Ascending aorta (tissue), 2 donors: ENCODE measurements around the gene DAAM2. TPM values are rescaled to one million over a fixed set of nuclear protein-coding genes. Genes with fewer than 3 reads are reported as not detected.

Source experiments
- DNase-seq, 2 donors: peaks; one replicate each; pipeline ENCODE4 v3.0.0-alpha.2; 2019; ENCODE audit warnings: low spot score in 2 of 2
- H3K27ac ChIP-seq, 2 donors: fragments of 200-600 bp; sonication (generic); one replicate each; pipeline ENCODE4 v1.5.1; 2016 to 2017; ENCODE audit warnings: mild to moderate bottlenecking in 1 of 2
- H3K27me3 ChIP-seq: fragments of 200-600 bp; sonication (generic); one replicate; pipeline ENCODE4 v1.5.1; 2017
- H3K36me3 ChIP-seq, 2 donors: fragments of 200-600 bp; sonication (generic); one replicate each; pipeline ENCODE4 v1.5.1; 2016
- H3K4me1 ChIP-seq, 2 donors: fragments of 200-600 bp; sonication (generic); one replicate each; pipeline ENCODE4 v1.5.1; 2016 to 2017; ENCODE audit warnings: mild to moderate bottlenecking in 1 of 2
- H3K4me3 ChIP-seq, 2 donors: fragments of 200-600 bp; sonication (generic); one replicate each; pipeline ENCODE4 v1.5.1; 2016 to 2017; ENCODE audit warnings: mild to moderate bottlenecking in 1 of 2
- H3K9me3 ChIP-seq, 2 donors: fragments of 200-600 bp; sonication (generic); one replicate each; pipeline ENCODE4 v1.5.1; 2016
- intact Hi-C: fragments of 100-400 bp; cut with DNase I; formaldehyde crosslinking; loops from one replicate; pipeline ENCODE4 v1.15.1; 2023
- total RNA-seq: library from RNA; depleted of rRNA; stranded (reverse); fragments of >200 nt; gene quantifications from one replicate; pipeline ENCODE4 v1.1.0, GENCODE V29; 2016
- TF ChIP-seq, protein P1 (sequence below), 3 experiments: fragments of 200-600 bp in 2 of 3; fragments of 450-650 bp in 1 of 3; sonication (generic) in 2 of 3; IDR thresholded peaks; one replicate each; pipeline ENCODE4 v1.5.1; 2016 to 2019; ENCODE audit warnings: antibody characterized with exemption in 3 of 3, mild to moderate bottlenecking in 1 of 3, moderate library complexity in 1 of 3

Gene DAAM2
- total RNA-seq, 1 donor from 2014 or later = 44.0 TPM

DNA sequence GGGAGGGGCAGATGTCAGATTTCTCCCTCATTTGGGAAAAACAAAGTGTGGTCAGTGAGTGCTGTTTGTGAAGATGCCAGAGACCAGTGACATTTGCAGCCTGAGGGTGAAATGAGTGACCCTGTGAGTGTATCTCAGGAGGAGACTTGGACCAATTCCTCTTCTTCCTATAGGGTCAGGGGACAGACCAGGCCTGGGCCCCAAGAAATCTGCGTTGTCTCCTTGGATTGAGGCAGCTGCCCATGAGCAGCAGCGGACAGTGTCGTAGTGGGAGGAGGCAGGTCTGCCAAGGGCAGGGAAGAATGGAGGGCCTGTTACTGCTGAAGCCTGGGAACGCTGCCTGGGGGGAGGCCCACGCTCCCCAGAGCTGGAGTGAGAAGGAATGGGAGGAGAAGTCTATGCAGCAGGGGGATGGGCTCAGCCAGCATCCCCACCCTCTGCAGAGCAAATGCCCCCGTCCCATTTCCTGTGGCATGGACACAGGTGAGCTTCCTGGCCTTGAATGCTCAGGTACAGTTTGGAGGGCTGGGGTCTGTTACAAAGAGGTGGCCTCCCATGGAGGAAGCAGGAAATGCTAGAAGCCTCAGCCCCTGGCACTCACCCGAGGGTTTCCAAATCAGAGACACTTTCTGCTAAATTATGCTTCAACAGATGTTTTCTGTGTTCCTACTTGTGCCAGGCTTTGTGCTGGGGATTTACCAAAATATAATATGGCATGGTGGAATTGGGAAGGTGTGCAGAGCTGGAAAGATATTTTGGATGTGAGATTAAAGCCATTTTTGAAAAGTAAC lies 29.8 kb downstream of the DAAM2 start:
- intact Hi-C loops = loop anchor here (2.0 kb wide), 1 partner anchor 19 kb away; no protein-coding TSS in a partner anchor
- TF ChIP-seq, protein P1, sequence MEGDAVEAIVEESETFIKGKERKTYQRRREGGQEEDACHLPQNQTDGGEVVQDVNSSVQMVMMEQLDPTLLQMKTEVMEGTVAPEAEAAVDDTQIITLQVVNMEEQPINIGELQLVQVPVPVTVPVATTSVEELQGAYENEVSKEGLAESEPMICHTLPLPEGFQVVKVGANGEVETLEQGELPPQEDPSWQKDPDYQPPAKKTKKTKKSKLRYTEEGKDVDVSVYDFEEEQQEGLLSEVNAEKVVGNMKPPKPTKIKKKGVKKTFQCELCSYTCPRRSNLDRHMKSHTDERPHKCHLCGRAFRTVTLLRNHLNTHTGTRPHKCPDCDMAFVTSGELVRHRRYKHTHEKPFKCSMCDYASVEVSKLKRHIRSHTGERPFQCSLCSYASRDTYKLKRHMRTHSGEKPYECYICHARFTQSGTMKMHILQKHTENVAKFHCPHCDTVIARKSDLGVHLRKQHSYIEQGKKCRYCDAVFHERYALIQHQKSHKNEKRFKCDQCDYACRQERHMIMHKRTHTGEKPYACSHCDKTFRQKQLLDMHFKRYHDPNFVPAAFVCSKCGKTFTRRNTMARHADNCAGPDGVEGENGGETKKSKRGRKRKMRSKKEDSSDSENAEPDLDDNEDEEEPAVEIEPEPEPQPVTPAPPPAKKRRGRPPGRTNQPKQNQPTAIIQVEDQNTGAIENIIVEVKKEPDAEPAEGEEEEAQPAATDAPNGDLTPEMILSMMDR (IDR thresholded peaks at IDR 0.05) = no peak
- no peak for DNase-seq
- Histone ChIP-seq H3K4me3 (peak overlapping the region; percentile 35 to 57), H3K9me3 (no peaks in the 10 kb centered on the region), H3K4me1 (peaks cover 35 to 74% of the 10 kb centered on the region in 2 donors), H3K36me3 (no peaks in the 10 kb centered on the region), H3K27me3 (no peaks in the 10 kb centered on the region), H3K27ac (peak overlapping the region; percentile 70 to 77)

DNA sequence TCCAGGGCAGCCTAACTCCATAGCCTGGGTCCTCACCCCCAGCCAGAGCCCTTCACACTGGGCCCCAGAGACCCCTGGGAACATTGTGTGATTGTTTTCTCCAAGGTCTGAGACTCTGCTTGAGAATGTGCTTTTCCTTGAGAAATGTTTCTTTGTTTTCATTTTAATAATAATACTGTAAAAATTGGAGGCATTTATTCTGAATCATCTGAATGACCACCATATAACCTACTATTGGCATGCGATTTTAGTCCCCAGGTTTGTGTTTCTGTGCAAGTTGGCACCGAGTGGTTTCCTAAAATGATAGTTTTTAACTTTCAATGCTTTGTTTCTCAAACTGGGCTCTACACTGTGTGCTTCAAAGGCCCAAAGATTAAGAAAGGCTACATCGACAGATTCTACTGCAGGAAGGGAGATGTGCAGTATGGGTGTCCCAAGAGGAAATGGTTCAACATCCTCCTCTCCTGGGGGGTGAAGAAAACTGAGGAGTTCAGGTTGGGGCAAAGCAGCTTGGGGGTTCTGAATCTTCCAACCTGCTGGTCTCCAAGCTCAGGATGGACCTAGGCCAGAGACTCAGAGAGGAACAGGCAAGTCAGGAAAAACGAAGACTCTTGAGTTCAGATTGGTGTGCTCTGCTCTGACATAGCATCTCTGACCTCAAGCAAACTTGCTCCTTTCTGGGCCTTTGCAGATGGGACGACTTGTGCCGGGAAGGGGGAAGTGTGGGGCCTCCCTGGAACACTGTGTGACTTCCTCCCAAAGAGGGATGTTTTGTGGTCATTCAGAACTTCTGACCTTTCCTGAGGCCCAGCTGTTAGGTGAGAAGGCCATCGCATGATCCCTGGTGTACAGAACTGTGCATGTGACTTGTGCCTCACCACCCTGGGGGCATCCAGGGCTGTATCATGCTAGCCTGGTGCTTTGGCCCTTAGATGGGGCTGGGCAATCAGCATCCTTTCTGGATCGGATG lies 31.0 kb downstream of the DAAM2 start:
- H3K4me1 ChIP-seq = peaks cover 35 to 64% of the 10 kb centered on the region in 2 donors
- peak; percentile 52 to 81 for DNase-seq
- no peaks in the 10 kb centered on the region for H3K27me3 ChIP-seq
- H3K36me3 ChIP-seq = no peaks in the 10 kb centered on the region
- TF ChIP-seq, protein P1 (IDR thresholded peaks at IDR 0.05) = no peak
- H3K9me3 ChIP-seq = no peaks in the 10 kb centered on the region
- no peak overlapping the region for H3K4me3 ChIP-seq
- H3K27ac ChIP-seq = peak overlapping the region; percentile 76 to 77
- intact Hi-C loops = loop anchor here (2.0 kb wide), 1 partner anchor 18 kb away; no protein-coding TSS in a partner anchor

DNA sequence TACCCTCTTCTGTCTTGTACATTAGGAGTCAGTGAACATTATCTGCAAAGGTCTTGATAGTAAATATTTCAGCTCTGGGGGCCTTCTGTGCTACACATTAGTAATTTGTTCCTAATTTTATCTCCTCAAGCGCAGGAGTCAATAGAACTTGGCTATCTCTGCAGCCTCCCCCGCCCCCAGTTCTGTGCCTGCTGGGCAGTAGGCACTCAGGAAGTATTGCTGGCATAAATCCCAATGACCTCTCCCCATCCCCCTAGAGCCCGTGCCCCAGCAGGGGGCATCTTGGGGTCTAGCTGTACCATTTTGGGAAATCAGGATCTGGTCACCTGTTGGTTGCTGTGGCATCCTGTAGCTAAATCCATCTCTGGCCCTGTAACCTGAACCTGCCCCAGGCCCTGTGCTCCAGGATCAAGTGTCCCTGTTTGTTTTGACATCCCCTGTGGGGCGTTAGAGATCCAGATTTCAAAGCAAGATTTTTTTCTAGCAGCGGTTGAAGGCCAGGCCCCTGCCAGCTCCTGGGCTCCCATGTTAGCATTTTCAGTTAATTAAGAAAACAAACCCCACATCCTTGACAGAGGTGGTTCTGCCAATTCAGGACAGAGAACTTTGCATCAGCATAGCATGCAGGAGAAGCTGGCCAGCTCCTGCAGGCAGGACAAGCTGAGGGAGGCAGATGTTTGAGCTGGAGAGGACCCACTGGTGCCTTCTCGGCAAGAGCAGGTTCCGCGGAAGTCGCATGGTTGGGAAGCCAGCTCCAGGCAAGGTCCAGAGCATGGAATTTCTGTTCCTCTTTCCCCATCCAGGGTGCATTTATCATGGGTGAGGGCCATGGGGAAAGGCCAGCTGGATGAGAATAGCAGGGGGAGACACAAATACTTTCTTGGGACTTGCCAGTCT lies 32.1 kb downstream of the DAAM2 start:
- intact Hi-C loops = no loop called here
- no peak for DNase-seq
- Histone ChIP-seq H3K4me1 (peaks cover 31 to 52% of the 10 kb centered on the region in 2 donors), H3K27me3 (no peaks in the 10 kb centered on the region), H3K4me3 (no peak overlapping the region), H3K9me3 (no peaks in the 10 kb centered on the region), H3K27ac (peak overlapping the region; percentile 72 to 77), H3K36me3 (no peaks in the 10 kb centered on the region)
- TF ChIP-seq, protein P1 (IDR thresholded peaks at IDR 0.05) = no peak

DNA sequence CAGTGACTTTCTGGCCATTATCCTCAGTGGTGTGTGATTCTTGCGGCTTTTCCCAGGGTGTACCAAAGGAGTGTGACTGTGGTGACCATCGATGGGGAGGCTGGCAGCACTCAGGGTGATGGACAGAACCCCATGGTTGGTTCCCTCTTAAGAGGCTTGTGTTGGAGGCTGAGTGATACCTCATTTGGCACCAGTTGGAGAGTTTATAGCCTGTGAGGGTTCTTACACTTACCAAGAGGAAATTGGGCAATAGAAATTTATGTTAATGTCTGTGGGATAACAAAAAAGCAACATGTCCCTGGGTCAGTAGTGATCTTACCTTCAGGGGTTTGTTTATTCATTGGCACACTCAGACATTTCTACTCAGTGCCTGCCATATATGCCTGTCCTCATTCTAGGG lies 37.2 kb downstream of the DAAM2 start:
- TF ChIP-seq, protein P1 (IDR thresholded peaks at IDR 0.05) = no peak
- no peak for DNase-seq
- intact Hi-C loops = no loop called here
- H3K27me3 ChIP-seq = no peaks in the 10 kb centered on the region
- no peaks in the 10 kb centered on the region for H3K36me3 ChIP-seq
- no peak overlapping the region for H3K4me3 ChIP-seq
- H3K9me3 ChIP-seq = no peaks in the 10 kb centered on the region
- no peak overlapping the region for H3K27ac ChIP-seq
- H3K4me1 ChIP-seq = peaks cover 7 to 23% of the 10 kb centered on the region in 2 donors

DNA sequence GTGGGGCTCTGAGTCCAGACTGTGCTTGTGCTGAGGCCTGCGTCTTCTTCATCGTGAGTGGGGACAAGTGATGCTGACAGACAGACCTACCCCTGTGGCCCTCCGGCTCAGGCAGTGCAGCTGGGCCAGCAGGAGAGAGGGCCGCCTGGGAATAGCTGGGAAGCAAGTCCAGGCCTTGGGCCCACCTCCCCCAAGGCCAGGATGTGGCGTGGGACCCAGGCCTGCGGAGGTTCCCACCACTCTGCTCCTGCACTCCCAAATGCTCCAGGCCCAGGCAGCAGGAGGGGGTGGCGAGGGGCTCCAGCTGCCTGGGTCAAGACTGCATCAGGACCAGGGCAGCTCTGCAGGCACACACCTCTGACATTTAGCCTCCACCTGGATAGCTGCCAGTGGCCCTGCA lies 38.3 kb downstream of the DAAM2 start:
- Histone ChIP-seq H3K4me3 (no peak overlapping the region), H3K27ac (no peak overlapping the region), H3K4me1 (peaks cover 7 to 26% of the 10 kb centered on the region in 2 donors), H3K9me3 (no peaks in the 10 kb centered on the region), H3K36me3 (no peaks in the 10 kb centered on the region), H3K27me3 (no peaks in the 10 kb centered on the region)
- intact Hi-C loops = no loop called here
- TF ChIP-seq, protein P1 (IDR thresholded peaks at IDR 0.05) = no peak
- DNase-seq = no peak
